Upper lobe of left lung (tissue), 4 donors: ENCODE results near the gene SH3BP4.

Source experiments
- POLR2AphosphoS5 ChIP-seq, 2 donors: sonication (generic); formaldehyde crosslinking; IDR thresholded peaks; one replicate each; pipeline ENCODE4 v1.5.1; 2017; ENCODE audit warnings: antibody characterized with exemption in 2 of 2
- TF ChIP-seq, protein P1 (sequence below), 6 experiments: fragments of 450-650 bp in 4 of 6; fragments of 200-600 bp in 2 of 6; sonication (generic) in 2 of 6; IDR thresholded peaks; one replicate each; pipeline ENCODE4 v1.5.1; 2016 to 2019; ENCODE audit warnings: antibody characterized with exemption in 6 of 6

DNA sequence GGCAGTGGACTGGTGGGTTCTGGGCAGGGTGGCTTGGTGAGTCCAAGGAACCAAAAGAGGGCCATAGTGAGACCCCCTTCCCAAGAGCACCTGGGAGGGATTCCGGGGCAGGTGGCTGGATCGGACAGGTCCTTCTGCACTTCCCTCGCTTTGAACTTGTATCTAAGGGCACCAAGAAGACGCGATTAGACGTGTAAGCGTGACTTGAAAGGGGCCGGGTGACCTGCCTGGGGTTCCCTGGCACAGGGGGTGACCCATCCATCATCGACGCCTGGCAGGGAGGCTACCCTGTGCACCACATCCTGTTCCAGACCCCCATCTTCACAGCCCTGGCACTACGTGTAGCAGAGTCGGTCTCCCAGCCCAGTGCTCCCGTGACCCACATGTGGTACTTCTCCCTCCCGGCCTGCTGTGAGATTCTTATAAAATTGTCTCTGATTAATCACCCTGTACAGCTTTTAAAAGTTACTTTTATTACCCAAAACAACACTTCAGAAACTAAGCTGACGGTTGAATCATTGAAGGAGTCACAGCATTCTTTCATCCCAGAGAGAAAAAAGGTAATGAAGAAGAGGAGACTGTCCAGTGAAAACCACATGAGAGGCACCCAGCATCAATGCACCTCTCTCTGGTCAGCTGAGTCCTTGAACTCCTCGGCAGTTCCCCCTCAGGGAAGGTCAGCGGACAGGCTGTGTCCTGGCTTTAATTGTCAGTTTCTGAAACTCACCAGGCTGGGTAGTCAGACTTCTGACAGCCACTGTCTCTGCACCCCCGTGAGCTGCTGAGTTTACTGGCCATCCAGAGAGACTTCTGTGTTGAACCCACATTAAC is 13.0 kb downstream of the SH3BP4 start:
- TF ChIP-seq, protein P1, sequence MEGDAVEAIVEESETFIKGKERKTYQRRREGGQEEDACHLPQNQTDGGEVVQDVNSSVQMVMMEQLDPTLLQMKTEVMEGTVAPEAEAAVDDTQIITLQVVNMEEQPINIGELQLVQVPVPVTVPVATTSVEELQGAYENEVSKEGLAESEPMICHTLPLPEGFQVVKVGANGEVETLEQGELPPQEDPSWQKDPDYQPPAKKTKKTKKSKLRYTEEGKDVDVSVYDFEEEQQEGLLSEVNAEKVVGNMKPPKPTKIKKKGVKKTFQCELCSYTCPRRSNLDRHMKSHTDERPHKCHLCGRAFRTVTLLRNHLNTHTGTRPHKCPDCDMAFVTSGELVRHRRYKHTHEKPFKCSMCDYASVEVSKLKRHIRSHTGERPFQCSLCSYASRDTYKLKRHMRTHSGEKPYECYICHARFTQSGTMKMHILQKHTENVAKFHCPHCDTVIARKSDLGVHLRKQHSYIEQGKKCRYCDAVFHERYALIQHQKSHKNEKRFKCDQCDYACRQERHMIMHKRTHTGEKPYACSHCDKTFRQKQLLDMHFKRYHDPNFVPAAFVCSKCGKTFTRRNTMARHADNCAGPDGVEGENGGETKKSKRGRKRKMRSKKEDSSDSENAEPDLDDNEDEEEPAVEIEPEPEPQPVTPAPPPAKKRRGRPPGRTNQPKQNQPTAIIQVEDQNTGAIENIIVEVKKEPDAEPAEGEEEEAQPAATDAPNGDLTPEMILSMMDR (IDR thresholded peaks at IDR 0.05) = no peak
- TF ChIP-seq POLR2AphosphoS5 (IDR thresholded peaks at IDR 0.05) = no peak
